Stimulated activated CD4-positive, alpha-beta T cell treated with anti-CD3 and anti-CD28 coated beads, Interleukin-4, amount 100 ng/mL, for 24 hours (primary cell): ENCODE measurements around the gene CSRNP2.
"Not testable (repeated sequence)": the region's sequence is repeated elsewhere in the genome, so short reads cannot be mapped to it uniquely, and the experiment has no call there.

Source experiments
- DNase-seq: peaks from one replicate; pipeline ENCODE4 v3.0.0-alpha.2; 2020

Gene CSRNP2

GRCh38 chr12:51083126-51083833, at the start of gene CSRNP2:
Gene CSRNP2 (minus strand): TSS chr12:51083596. CDS start chr12:51076561, 7,035 bp downstream.
- peak; percentile 95 for DNase-seq

- no peak for DNase-seq
Measured at GRCh38 chr12:51132693-51133092, 49.3 kb upstream of the CSRNP2 start.

- DNase-seq, result no peak
Measured at GRCh38 chr12:51131745-51132521, 48.5 kb upstream of the CSRNP2 start.

- DNase-seq, result no peak
Measured at GRCh38 chr12:51128919-51129318, 45.5 kb upstream of the CSRNP2 start.

- no peak for DNase-seq
Measured at GRCh38 chr12:51127050-51127729, 43.8 kb upstream of the CSRNP2 start.

- DNase-seq, result no peak
Measured at GRCh38 chr12:51126297-51126696, 42.9 kb upstream of the CSRNP2 start.

- no peak for DNase-seq
Measured at GRCh38 chr12:51124504-51124903, 41.1 kb upstream of the CSRNP2 start.

GRCh38 chr12:51122844-51123243, 39.4 kb upstream of the CSRNP2 start:
- DNase-seq, result no peak

GRCh38 chr12:51118706-51119105, 35.3 kb upstream of the CSRNP2 start:
- DNase-seq, result no peak

- DNase-seq, result no peak
Measured at GRCh38 chr12:51115533-51115932, 32.1 kb upstream of the CSRNP2 start.

GRCh38 chr12:51108136-51108535, 24.7 kb upstream of the CSRNP2 start:
- DNase-seq, result no peak

- DNase-seq, result no peak
Measured at GRCh38 chr12:51103977-51104376, 20.6 kb upstream of the CSRNP2 start.

GRCh38 chr12:51098611-51099010, 15.2 kb upstream of the CSRNP2 start:
- no peak for DNase-seq

GRCh38 chr12:51090705-51091229, 7.4 kb upstream of the CSRNP2 start:
- DNase-seq, result no peak

GRCh38 chr12:51087818-51088217, 4.4 kb upstream of the CSRNP2 start:
- peak; percentile 37 for DNase-seq

GRCh38 chr12:51086933-51087332, 3.5 kb upstream of the CSRNP2 start:
- DNase-seq, result no peak

- no peak for DNase-seq
Measured at GRCh38 chr12:51085757-51086156, 2.4 kb upstream of the CSRNP2 start.

- DNase-seq, result peak; percentile 30
Measured at GRCh38 chr12:51082561-51083125, 753 bp downstream of the CSRNP2 start.

- no peak for DNase-seq
Measured at GRCh38 chr12:51081421-51081820, 2.0 kb downstream of the CSRNP2 start.

- no peak for DNase-seq
Measured at GRCh38 chr12:51080136-51080535, 3.3 kb downstream of the CSRNP2 start.

- not testable (repeated sequence) for DNase-seq
Measured at GRCh38 chr12:51078866-51079265, 4.5 kb downstream of the CSRNP2 start.

- DNase-seq, result not testable (repeated sequence)
Measured at GRCh38 chr12:51078346-51078745, 5.0 kb downstream of the CSRNP2 start.

- no peak for DNase-seq
Measured at GRCh38 chr12:51077930-51078329, 5.5 kb downstream of the CSRNP2 start.
